ENCODE measurements around the gene PDPK1. TPM values are rescaled to one million over a fixed set of nuclear protein-coding genes. Genes with fewer than 3 reads are reported as not detected.

PDPK1 gene
- total RNA-seq, 2 donors from 2014 or later, result 25.0 to 29.5 TPM

GRCh38 chr16:2514333-2515179 lies 23.3 kb upstream of the PDPK1 start:
- Histone ChIP-seq H3K4me1 (peaks cover 0 to 72% of the 10 kb centered on the region in 2 donors), H3K27ac (peak overlapping the region; percentile 98 to 99), H3K36me3 (no peaks in the 10 kb centered on the region), H3K27me3 (no peaks in the 10 kb centered on the region), H3K9me3 (no peaks in the 10 kb centered on the region), H3K4me3 (peak overlapping the region; percentile 91 to 98)
- DNase-seq (ENCODE audit: low spot score), result no peak
- TF ChIP-seq, protein P1, sequence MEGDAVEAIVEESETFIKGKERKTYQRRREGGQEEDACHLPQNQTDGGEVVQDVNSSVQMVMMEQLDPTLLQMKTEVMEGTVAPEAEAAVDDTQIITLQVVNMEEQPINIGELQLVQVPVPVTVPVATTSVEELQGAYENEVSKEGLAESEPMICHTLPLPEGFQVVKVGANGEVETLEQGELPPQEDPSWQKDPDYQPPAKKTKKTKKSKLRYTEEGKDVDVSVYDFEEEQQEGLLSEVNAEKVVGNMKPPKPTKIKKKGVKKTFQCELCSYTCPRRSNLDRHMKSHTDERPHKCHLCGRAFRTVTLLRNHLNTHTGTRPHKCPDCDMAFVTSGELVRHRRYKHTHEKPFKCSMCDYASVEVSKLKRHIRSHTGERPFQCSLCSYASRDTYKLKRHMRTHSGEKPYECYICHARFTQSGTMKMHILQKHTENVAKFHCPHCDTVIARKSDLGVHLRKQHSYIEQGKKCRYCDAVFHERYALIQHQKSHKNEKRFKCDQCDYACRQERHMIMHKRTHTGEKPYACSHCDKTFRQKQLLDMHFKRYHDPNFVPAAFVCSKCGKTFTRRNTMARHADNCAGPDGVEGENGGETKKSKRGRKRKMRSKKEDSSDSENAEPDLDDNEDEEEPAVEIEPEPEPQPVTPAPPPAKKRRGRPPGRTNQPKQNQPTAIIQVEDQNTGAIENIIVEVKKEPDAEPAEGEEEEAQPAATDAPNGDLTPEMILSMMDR (IDR thresholded peaks at IDR 0.05), result no peak

GRCh38 chr16:2515180-2515851 lies 22.5 kb upstream of the PDPK1 start:
- Histone ChIP-seq H3K36me3 (no peaks in the 10 kb centered on the region), H3K27ac (peak overlapping the region; percentile 98 to 99), H3K9me3 (no peaks in the 10 kb centered on the region), H3K4me3 (peak overlapping the region; percentile 91 to 98), H3K4me1 (peaks cover 0 to 76% of the 10 kb centered on the region in 2 donors), H3K27me3 (no peaks in the 10 kb centered on the region)
- TF ChIP-seq, protein P1 (IDR thresholded peaks at IDR 0.05), result no peak
- DNase-seq (ENCODE audit: low spot score), result no peak

GRCh38 chr16:2516391-2517240 lies 21.2 kb upstream of the PDPK1 start:
- no peak for DNase-seq (ENCODE audit: low spot score)
- Histone ChIP-seq H3K27me3 (no peaks in the 10 kb centered on the region), H3K4me1 (peaks cover 0 to 80% of the 10 kb centered on the region in 2 donors), H3K27ac (peak overlapping the region; percentile 98 to 99), H3K4me3 (peak overlapping the region in 1 of 2 donors; percentile 19), H3K36me3 (no peaks in the 10 kb centered on the region), H3K9me3 (no peaks in the 10 kb centered on the region)
- TF ChIP-seq, protein P1 (IDR thresholded peaks at IDR 0.05), result no peak

GRCh38 chr16:2517954-2518605 lies 19.7 kb upstream of the PDPK1 start:
- Histone ChIP-seq H3K27me3 (no peaks in the 10 kb centered on the region), H3K9me3 (no peaks in the 10 kb centered on the region), H3K36me3 (peaks cover 2% of the 10 kb centered on the region), H3K27ac (peak overlapping the region; percentile 1 to 98), H3K4me3 (no peak overlapping the region), H3K4me1 (peaks cover 0 to 67% of the 10 kb centered on the region in 2 donors)
- TF ChIP-seq, protein P1 (IDR thresholded peaks at IDR 0.05), result no peak
- DNase-seq (ENCODE audit: low spot score), result no peak

Data from right atrium auricular region (tissue), 2 donors.